ENCODE results near the gene CRYL1.

CRYL1 gene

GRCh38 chr13:20393273-20394168, 132.1 kb downstream of the CRYL1 start:
- no peak overlapping the region for H3K4me3 ChIP-seq (ENCODE audit: insufficient read depth, low read depth, low read length)
- no peaks in the 10 kb centered on the region for H3K27me3 ChIP-seq (ENCODE audit: control insufficient read depth, insufficient read depth, low read length, poor library complexity, severe bottlenecking)
- H3K36me3 ChIP-seq (ENCODE audit: control insufficient read depth, insufficient read depth, low read length), result no peaks in the 10 kb centered on the region
- H3K27ac ChIP-seq (ENCODE audit: insufficient read depth, low read depth, low read length, poor library complexity, severe bottlenecking), result no peak overlapping the region
- WGBS, 2 experiments, result 87 to 94% methylated on average over 10 of the region's 10 CpGs
- no peaks in the 10 kb centered on the region for H3K4me1 ChIP-seq (ENCODE audit: control insufficient read depth, insufficient read depth, low read length)
- H3K9me3 ChIP-seq (ENCODE audit: control insufficient read depth, low read length), result no peaks in the 10 kb centered on the region

- Histone ChIP-seq H3K4me3 (ENCODE audit: insufficient read depth, low read depth, low read length) (no peak overlapping the region), H3K4me1 (ENCODE audit: control insufficient read depth, insufficient read depth, low read length) (no peaks in the 10 kb centered on the region)
- WGBS, 2 experiments, result 91 to 92% methylated on average over 4 of the region's 4 CpGs
These were observed 133.1 kb downstream of the CRYL1 start for GRCh38 chr13:20392530-20392929.

GRCh38 chr13:20391597-20392452, 133.8 kb downstream of the CRYL1 start:
- Histone ChIP-seq H3K4me3 (ENCODE audit: insufficient read depth, low read depth, low read length) (no peak overlapping the region), H3K9me3 (ENCODE audit: control insufficient read depth, low read length) (no peaks in the 10 kb centered on the region), H3K27me3 (ENCODE audit: control insufficient read depth, insufficient read depth, low read length, poor library complexity, severe bottlenecking) (no peaks in the 10 kb centered on the region), H3K36me3 (ENCODE audit: control insufficient read depth, insufficient read depth, low read length) (no peaks in the 10 kb centered on the region), H3K27ac (ENCODE audit: insufficient read depth, low read depth, low read length, poor library complexity, severe bottlenecking) (no peak overlapping the region), H3K4me1 (ENCODE audit: control insufficient read depth, insufficient read depth, low read length) (no peaks in the 10 kb centered on the region)
- WGBS, 2 experiments, result 94 to 95% methylated on average over 69 of the region's 69 CpGs

More at GRCh38 chr13:20392530-20392929, 133.1 kb downstream of the CRYL1 start:
- Histone ChIP-seq H3K27ac (ENCODE audit: insufficient read depth, low read depth, low read length, poor library complexity, severe bottlenecking) (no peak overlapping the region), H3K36me3 (ENCODE audit: control insufficient read depth, insufficient read depth, low read length) (no peaks in the 10 kb centered on the region), H3K27me3 (ENCODE audit: control insufficient read depth, insufficient read depth, low read length, poor library complexity, severe bottlenecking) (no peaks in the 10 kb centered on the region), H3K9me3 (ENCODE audit: control insufficient read depth, low read length) (no peaks in the 10 kb centered on the region)

GRCh38 chr13:20390526-20391175, 135.0 kb downstream of the CRYL1 start:
- no peaks in the 10 kb centered on the region for H3K27me3 ChIP-seq (ENCODE audit: control insufficient read depth, insufficient read depth, low read length, poor library complexity, severe bottlenecking)
- 94% methylated on average over 25 to 26 of the region's 26 CpGs for WGBS, 2 experiments
- H3K36me3 ChIP-seq (ENCODE audit: control insufficient read depth, insufficient read depth, low read length), result no peaks in the 10 kb centered on the region
- no peaks in the 10 kb centered on the region for H3K4me1 ChIP-seq (ENCODE audit: control insufficient read depth, insufficient read depth, low read length)
- no peaks in the 10 kb centered on the region for H3K9me3 ChIP-seq (ENCODE audit: control insufficient read depth, low read length)
- H3K27ac ChIP-seq (ENCODE audit: insufficient read depth, low read depth, low read length, poor library complexity, severe bottlenecking), result no peak overlapping the region
- no peak overlapping the region for H3K4me3 ChIP-seq (ENCODE audit: insufficient read depth, low read depth, low read length)

GRCh38 chr13:20389696-20390525, 135.7 kb downstream of the CRYL1 start:
- WGBS, 2 experiments, result 91 to 92% methylated on average over 13 of the region's 13 CpGs
- no peak overlapping the region for H3K4me3 ChIP-seq (ENCODE audit: insufficient read depth, low read depth, low read length)
- no peaks in the 10 kb centered on the region for H3K36me3 ChIP-seq (ENCODE audit: control insufficient read depth, insufficient read depth, low read length)
- H3K4me1 ChIP-seq (ENCODE audit: control insufficient read depth, insufficient read depth, low read length), result no peaks in the 10 kb centered on the region
- no peak overlapping the region for H3K27ac ChIP-seq (ENCODE audit: insufficient read depth, low read depth, low read length, poor library complexity, severe bottlenecking)
- no peaks in the 10 kb centered on the region for H3K9me3 ChIP-seq (ENCODE audit: control insufficient read depth, low read length)
- no peaks in the 10 kb centered on the region for H3K27me3 ChIP-seq (ENCODE audit: control insufficient read depth, insufficient read depth, low read length, poor library complexity, severe bottlenecking)

GRCh38 chr13:20388184-20388583, 137.5 kb downstream of the CRYL1 start:
- Histone ChIP-seq H3K9me3 (ENCODE audit: control insufficient read depth, low read length) (no peaks in the 10 kb centered on the region), H3K4me3 (ENCODE audit: insufficient read depth, low read depth, low read length) (no peak overlapping the region), H3K27ac (ENCODE audit: insufficient read depth, low read depth, low read length, poor library complexity, severe bottlenecking) (no peak overlapping the region), H3K4me1 (ENCODE audit: control insufficient read depth, insufficient read depth, low read length) (no peaks in the 10 kb centered on the region), H3K27me3 (ENCODE audit: control insufficient read depth, insufficient read depth, low read length, poor library complexity, severe bottlenecking) (no peaks in the 10 kb centered on the region), H3K36me3 (ENCODE audit: control insufficient read depth, insufficient read depth, low read length) (no peaks in the 10 kb centered on the region)
- WGBS, 2 experiments, result 89 to 95% methylated on average over 2 of the region's 2 CpGs

- no peaks in the 10 kb centered on the region for H3K36me3 ChIP-seq (ENCODE audit: control insufficient read depth, insufficient read depth, low read length)
- no peaks in the 10 kb centered on the region for H3K4me1 ChIP-seq (ENCODE audit: control insufficient read depth, insufficient read depth, low read length)
- H3K27ac ChIP-seq (ENCODE audit: insufficient read depth, low read depth, low read length, poor library complexity, severe bottlenecking), result no peak overlapping the region
- no peaks in the 10 kb centered on the region for H3K27me3 ChIP-seq (ENCODE audit: control insufficient read depth, insufficient read depth, low read length, poor library complexity, severe bottlenecking)
- WGBS, 2 experiments, result 80 to 83% methylated on average over 8 of the region's 8 CpGs
- H3K4me3 ChIP-seq (ENCODE audit: insufficient read depth, low read depth, low read length), result no peak overlapping the region
- H3K9me3 ChIP-seq (ENCODE audit: control insufficient read depth, low read length), result no peaks in the 10 kb centered on the region
These were observed 138.2 kb downstream of the CRYL1 start for GRCh38 chr13:20387441-20387971.

GRCh38 chr13:20387006-20387405, 138.7 kb downstream of the CRYL1 start:
- no peaks in the 10 kb centered on the region for H3K27me3 ChIP-seq (ENCODE audit: control insufficient read depth, insufficient read depth, low read length, poor library complexity, severe bottlenecking)
- H3K36me3 ChIP-seq (ENCODE audit: control insufficient read depth, insufficient read depth, low read length), result no peaks in the 10 kb centered on the region
- no peak overlapping the region for H3K4me3 ChIP-seq (ENCODE audit: insufficient read depth, low read depth, low read length)
- WGBS, 2 experiments, result 95 to 98% methylated on average over 5 of the region's 5 CpGs
- H3K9me3 ChIP-seq (ENCODE audit: control insufficient read depth, low read length), result no peaks in the 10 kb centered on the region
- H3K27ac ChIP-seq (ENCODE audit: insufficient read depth, low read depth, low read length, poor library complexity, severe bottlenecking), result no peak overlapping the region
- no peaks in the 10 kb centered on the region for H3K4me1 ChIP-seq (ENCODE audit: control insufficient read depth, insufficient read depth, low read length)

- Histone ChIP-seq H3K36me3 (ENCODE audit: control insufficient read depth, insufficient read depth, low read length) (no peaks in the 10 kb centered on the region), H3K4me3 (ENCODE audit: insufficient read depth, low read depth, low read length) (no peak overlapping the region), H3K27me3 (ENCODE audit: control insufficient read depth, insufficient read depth, low read length, poor library complexity, severe bottlenecking) (no peaks in the 10 kb centered on the region), H3K9me3 (ENCODE audit: control insufficient read depth, low read length) (no peaks in the 10 kb centered on the region), H3K27ac (ENCODE audit: insufficient read depth, low read depth, low read length, poor library complexity, severe bottlenecking) (no peak overlapping the region), H3K4me1 (ENCODE audit: control insufficient read depth, insufficient read depth, low read length) (peaks cover 4% of the 10 kb centered on the region)
- 90 to 93% methylated on average over 1 to 2 of the region's 2 CpGs for whole genome bisulfite sequencing, 2 experiments
These were observed 142.6 kb downstream of the CRYL1 start for GRCh38 chr13:20383058-20383457.

Data from ectodermal cell (in vitro differentiated cells).